ENCODE data around the gene ENOX1.

ENOX1 gene

DNA sequence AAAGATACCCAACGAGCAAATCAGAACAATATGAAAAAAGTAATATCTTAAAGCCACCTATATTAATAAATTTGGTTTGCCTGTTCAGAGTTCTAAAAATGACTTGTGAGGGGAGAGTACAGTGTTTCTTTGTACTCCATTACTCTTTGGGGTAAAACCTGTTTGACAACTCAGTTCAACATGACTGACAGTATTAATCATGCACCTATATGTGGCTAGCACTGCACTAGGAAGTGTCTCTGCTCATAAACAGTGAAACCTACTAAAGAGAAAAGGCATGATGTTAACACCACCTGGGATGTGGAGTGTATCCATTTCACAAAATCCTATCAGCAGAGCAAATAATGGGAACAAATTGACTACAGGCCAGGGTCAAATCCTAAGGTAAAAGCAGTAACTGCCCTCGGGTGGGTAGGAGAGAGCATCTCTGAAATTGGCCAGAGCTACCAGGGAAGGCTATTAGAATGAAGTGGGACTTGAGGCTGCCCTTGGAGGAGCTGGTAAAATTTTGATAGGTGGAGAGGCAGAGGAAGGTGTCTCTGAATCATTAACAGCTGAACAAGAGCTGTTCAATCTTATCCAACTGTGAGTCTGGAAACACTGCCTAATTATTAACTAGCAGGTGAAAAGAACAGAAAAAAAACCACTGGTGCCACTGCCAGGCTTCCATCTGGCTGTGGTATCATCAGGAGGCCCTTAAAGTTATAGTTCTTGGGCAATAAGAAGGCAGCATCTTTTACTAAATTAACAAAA lies 398.3 kb downstream of the ENOX1 start:
- Mint-ChIP-seq H3K27me3 (no peaks in the 10 kb centered on the region), H3K36me3 (no peaks in the 10 kb centered on the region), H3K9me3 (no peaks in the 10 kb centered on the region), H3K4me1 (no peaks in the 10 kb centered on the region), H3K4me3 (no peak overlapping the region), H3K27ac (no peak overlapping the region)

DNA sequence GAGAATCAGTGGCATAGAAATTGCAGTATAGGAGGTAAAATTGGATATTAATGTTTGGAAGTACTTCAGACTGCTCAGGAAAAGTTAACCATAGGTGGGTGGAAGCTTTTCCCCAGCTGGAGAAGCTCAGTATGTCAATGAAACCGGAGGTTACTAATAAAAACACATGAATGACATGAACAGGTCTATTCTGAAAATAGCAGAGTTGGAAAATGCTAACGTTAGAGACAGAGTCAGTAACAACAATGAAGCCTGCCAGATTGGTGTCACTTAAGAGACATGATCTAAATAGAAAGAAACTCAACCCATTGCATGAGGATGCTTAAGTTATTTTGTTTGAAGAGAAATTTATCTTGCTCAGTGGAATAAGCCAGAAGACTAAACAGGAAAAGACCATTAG lies 398.9 kb downstream of the ENOX1 start:
- H3K4me1 Mint-ChIP-seq: no peaks in the 10 kb centered on the region
- no peaks in the 10 kb centered on the region for H3K36me3 Mint-ChIP-seq
- no peak overlapping the region for H3K4me3 Mint-ChIP-seq
- H3K9me3 Mint-ChIP-seq: no peaks in the 10 kb centered on the region
- H3K27ac Mint-ChIP-seq: no peak overlapping the region
- peaks cover 2% of the 10 kb centered on the region for H3K27me3 Mint-ChIP-seq

DNA sequence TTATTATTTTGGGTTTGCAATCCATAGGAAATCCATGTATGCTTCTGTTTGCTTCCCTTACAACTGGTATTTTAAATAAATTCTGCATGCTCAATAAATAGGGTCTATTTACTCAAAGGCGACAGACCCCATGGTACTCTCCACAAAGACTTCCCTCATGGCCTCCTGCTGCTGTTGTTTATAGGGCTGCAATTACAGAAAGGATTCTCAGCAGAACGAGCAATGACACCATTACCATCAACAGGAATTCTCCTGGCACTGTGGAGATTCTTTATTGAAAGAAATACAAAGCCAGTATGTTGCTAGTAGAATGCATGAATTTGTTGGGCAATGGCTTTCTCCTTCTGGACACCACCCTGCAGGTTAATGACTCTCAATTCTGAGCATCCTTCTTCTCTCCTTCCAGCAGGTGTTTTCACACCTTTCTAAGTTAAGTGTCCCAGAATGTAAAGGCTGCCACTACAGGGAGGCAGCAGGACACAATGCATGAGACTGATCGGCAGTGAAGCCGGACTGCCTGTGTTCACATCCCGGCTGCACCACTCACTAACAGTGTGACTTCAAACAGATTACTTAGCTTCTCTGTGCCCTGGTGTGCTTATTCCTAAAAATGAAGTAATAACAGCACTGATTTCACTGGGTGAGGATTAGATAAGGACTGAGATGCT lies 403.1 kb downstream of the ENOX1 start:
- H3K4me3 Mint-ChIP-seq: no peak overlapping the region
- H3K36me3 Mint-ChIP-seq: peaks cover 3% of the 10 kb centered on the region
- peaks cover 8% of the 10 kb centered on the region for H3K27me3 Mint-ChIP-seq
- no peaks in the 10 kb centered on the region for H3K4me1 Mint-ChIP-seq
- peaks cover 14% of the 10 kb centered on the region for H3K9me3 Mint-ChIP-seq
- H3K27ac Mint-ChIP-seq: no peak overlapping the region

DNA sequence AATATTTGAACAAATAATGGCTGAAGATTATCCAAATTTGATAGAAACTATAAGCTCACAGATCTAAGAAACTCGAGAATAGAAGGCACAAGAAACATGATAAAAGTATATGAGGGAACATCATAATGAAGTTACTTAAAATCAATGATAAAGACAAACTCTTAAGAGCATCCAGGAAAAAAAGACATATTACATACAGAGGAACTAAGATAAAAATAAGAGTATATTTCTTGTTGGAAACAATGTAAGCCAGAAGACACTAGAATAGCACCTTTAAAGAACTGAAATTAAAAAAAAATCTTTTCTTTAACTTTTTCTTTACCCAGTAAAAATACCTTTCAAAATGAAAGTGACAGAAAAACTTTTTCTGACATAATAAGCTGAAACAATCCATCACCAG lies 407.0 kb downstream of the ENOX1 start:
- no peak overlapping the region for H3K4me3 Mint-ChIP-seq
- H3K27me3 Mint-ChIP-seq: peaks cover 14% of the 10 kb centered on the region
- H3K36me3 Mint-ChIP-seq: peaks cover 3% of the 10 kb centered on the region
- no peaks in the 10 kb centered on the region for H3K4me1 Mint-ChIP-seq
- H3K27ac Mint-ChIP-seq: no peak overlapping the region
- peaks cover 15% of the 10 kb centered on the region for H3K9me3 Mint-ChIP-seq

DNA sequence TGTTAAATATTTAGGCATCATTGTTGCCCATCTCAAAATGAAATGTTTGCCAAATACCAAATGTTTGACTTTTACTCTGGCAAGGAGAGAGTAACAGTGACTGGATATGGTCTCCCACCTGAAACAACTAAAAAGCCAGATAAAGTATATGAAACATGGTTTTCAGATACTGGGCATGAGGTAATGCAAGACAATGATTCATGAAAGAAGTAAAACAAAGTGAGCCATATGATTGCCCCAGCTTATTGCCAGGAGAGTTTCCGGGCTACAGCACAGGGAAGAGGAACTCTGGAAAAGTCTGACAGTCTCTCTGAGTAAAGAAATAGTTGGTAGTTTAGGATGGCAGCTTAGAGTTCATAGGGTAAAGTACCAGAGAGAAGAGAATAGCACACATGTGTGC lies 408.8 kb downstream of the ENOX1 start:
- H3K9me3 Mint-ChIP-seq: peaks cover 15% of the 10 kb centered on the region
- no peak overlapping the region for H3K27ac Mint-ChIP-seq
- peaks cover 6% of the 10 kb centered on the region for H3K4me1 Mint-ChIP-seq
- H3K4me3 Mint-ChIP-seq: no peak overlapping the region
- H3K36me3 Mint-ChIP-seq: peaks cover 3% of the 10 kb centered on the region
- H3K27me3 Mint-ChIP-seq: peaks cover 13% of the 10 kb centered on the region

DNA sequence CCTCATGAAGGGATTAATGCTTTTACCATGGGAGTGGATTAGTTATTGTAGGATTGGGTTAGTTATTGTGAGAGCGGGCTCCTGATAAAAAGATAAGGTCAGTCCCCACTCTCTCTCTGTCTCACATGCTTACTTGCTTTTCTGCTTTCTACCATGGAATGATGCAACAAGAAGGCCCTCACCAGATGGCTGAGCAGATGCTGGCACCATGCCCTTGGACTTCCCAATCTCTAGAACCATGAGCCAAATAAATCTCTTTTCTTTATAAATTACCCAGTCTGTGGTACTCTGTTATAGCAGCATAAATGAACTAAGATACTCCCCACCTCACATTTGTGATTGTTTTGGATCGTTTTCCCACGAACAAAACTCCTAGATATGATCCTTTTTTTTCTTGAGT lies 409.6 kb downstream of the ENOX1 start:
- Mint-ChIP-seq H3K4me3 (no peak overlapping the region), H3K36me3 (peaks cover 3% of the 10 kb centered on the region), H3K9me3 (peaks cover 15% of the 10 kb centered on the region), H3K27me3 (peaks cover 13% of the 10 kb centered on the region), H3K27ac (no peak overlapping the region), H3K4me1 (peaks cover 13% of the 10 kb centered on the region)

DNA sequence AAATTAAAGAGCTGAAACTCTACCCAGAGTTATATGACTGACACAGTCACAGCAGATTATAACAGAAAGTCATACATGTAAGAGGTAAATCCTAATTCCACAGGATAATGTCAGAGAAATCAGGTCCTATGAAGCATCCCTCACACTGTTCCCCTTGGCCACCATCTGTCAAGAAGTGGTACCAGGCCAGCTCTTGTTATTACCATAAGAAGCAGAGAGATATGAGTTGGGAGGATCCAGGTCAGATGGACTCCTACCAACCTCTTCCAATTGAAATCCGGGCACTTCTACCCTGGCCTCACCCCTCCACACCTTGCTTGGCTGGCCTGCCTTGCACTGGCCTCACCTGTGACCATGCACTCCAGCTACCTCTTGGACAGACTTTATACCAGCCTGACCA lies 410.2 kb downstream of the ENOX1 start:
- H3K4me3 Mint-ChIP-seq: no peak overlapping the region
- H3K9me3 Mint-ChIP-seq: peaks cover 15% of the 10 kb centered on the region
- H3K4me1 Mint-ChIP-seq: peaks cover 15% of the 10 kb centered on the region
- peaks cover 13% of the 10 kb centered on the region for H3K27me3 Mint-ChIP-seq
- no peak overlapping the region for H3K27ac Mint-ChIP-seq
- H3K36me3 Mint-ChIP-seq: peaks cover 3% of the 10 kb centered on the region

DNA sequence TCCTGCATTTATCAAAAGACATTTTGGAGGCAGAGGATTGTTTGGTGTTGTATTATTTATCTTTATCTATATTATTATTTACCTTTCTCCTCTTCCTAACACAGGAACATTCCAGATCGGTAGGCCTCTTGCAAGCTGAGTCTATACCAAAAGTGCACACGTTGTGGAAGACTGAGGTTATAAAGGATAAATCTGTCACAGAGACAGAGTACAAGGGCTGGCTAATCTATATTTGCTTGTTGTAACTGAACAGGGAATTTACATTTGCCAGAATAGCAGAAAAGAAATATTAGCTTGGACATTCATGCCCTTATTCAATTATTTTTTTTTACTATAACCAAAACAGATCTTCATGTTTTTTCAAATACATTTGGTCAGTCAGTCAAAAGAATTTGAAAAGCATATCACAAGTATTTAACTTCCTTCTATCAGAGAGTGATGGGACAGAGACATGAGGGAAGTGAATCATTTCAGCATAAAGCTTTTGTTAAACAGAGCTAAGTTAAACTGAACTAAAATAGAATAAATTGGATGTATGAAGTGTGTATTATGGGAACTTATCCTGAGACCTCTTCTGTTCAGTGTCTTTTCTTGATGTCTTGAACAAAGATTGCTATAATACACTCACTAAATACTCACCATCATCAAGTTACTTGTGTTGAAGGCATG lies 410.8 kb downstream of the ENOX1 start:
- H3K4me1 Mint-ChIP-seq: peaks cover 15% of the 10 kb centered on the region
- H3K27me3 Mint-ChIP-seq: peaks cover 13% of the 10 kb centered on the region
- peaks cover 3% of the 10 kb centered on the region for H3K36me3 Mint-ChIP-seq

DNA sequence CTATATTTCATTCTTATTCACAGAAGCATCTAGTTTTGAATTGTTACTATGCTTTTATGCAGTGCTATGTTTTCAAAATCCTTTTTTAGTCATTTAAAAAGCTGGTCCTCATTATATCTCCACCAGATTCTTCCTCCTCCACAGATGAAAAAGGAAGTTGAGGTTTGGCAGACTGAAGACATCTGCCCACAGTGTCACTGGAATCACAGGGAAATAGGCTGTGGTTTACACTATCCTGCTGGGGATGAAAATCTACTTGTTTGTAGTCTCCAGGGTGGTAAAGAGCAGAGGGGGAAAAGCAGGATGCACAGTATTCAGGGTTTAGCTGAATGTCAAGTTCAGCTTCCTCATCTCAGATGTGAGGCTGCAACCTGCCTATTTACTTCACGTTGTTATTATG lies 412.2 kb downstream of the ENOX1 start:
- no peak overlapping the region for H3K27ac Mint-ChIP-seq
- peaks cover 11% of the 10 kb centered on the region for H3K27me3 Mint-ChIP-seq
- peaks cover 2% of the 10 kb centered on the region for H3K36me3 Mint-ChIP-seq
- H3K4me1 Mint-ChIP-seq: peaks cover 15% of the 10 kb centered on the region
- H3K9me3 Mint-ChIP-seq: peaks cover 11% of the 10 kb centered on the region
- H3K4me3 Mint-ChIP-seq: no peak overlapping the region

More for the DNA sequence above, 410.8 kb downstream of the ENOX1 start:
- peaks cover 15% of the 10 kb centered on the region for H3K9me3 Mint-ChIP-seq
- H3K4me3 Mint-ChIP-seq: no peak overlapping the region
- no peak overlapping the region for H3K27ac Mint-ChIP-seq

DNA sequence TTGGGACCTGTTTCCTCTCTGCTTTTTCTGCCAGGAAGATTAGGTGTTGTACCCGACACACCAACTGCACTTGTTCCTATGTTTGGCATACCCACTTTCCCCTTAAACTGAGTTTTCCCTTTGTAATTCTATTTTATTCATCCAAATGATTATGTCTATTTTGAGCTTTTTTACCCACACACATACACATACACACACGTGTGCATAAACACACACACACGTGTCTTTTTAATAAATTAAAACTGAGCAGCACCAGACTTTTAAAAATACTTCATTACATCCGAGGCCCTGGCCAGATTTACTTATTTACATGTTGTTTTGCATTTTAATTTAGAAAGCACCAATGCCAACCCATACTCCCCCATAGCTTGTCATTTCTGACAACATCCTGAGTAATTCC lies 413.4 kb downstream of the ENOX1 start:
- Mint-ChIP-seq H3K27me3 (peaks cover 6% of the 10 kb centered on the region), H3K9me3 (no peaks in the 10 kb centered on the region), H3K27ac (no peak overlapping the region), H3K36me3 (no peaks in the 10 kb centered on the region), H3K4me1 (peaks cover 26% of the 10 kb centered on the region), H3K4me3 (no peak overlapping the region)

DNA sequence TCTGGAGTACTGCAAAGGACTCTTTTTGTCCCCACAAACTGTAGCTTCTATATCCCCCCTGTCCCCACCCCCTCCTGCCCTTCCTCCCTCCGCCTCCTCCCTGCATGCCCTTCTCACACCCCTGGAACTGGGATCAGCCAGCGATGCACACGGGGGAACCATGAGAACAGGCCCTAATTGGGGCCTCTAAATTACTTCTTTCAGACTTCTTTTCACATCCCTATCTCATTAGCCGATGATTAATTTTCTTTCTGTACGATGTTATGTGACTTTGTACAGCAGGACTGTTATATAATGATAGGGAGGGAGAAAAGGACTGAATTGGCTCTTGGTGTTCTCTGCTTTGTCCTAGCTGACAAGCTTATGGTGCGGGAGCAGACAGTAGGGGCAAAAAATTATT lies 415.9 kb downstream of the ENOX1 start:
- H3K36me3 Mint-ChIP-seq: no peaks in the 10 kb centered on the region
- peaks cover 39% of the 10 kb centered on the region for H3K4me1 Mint-ChIP-seq
- no peak overlapping the region for H3K27ac Mint-ChIP-seq
- no peaks in the 10 kb centered on the region for H3K9me3 Mint-ChIP-seq
- H3K27me3 Mint-ChIP-seq: no peaks in the 10 kb centered on the region
- H3K4me3 Mint-ChIP-seq: no peak overlapping the region

DNA sequence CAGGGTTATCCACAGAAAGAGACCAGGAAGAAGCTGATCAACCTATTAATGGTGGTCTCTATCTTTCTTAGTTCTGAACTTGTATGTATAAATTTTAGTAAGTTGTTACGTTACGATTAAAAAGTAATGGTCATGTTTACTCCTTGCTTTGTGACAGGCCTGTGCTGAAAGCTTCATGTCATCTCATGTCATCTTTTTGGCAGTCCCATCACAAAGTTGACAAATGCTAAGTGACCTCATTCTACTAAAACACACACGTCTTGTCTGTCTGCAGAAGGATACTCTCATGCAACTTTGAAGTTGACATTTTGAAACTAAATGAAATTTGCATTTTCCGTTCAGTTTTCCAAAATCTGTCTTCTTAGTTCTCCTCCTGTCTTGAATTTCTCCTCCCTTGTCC lies 417.5 kb downstream of the ENOX1 start:
- Mint-ChIP-seq H3K27me3 (no peaks in the 10 kb centered on the region), H3K4me3 (peak overlapping the region; percentile 53), H3K27ac (no peak overlapping the region), H3K4me1 (peaks cover 39% of the 10 kb centered on the region), H3K36me3 (no peaks in the 10 kb centered on the region), H3K9me3 (no peaks in the 10 kb centered on the region)

DNA sequence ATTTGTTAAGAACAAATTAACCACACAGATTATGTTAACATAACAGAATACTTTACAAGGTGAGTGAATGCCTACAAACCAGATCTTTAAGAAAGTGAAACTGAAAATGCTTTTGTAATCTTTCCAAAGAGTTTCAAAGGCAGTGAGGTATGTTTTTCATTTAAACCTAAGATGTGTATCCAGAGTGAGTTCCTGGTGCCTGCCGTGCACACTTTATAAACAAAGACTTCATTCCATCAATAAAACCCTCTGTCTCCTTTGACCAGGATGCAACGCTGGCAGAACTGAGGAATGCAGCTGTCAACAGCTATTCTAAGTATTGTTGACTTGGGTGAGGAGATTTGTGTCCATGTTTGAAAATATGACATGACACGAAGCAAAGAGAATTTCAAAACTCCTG lies 418.8 kb downstream of the ENOX1 start:
- Mint-ChIP-seq H3K4me1 (peaks cover 33% of the 10 kb centered on the region), H3K4me3 (peak overlapping the region; percentile 77)

DNA sequence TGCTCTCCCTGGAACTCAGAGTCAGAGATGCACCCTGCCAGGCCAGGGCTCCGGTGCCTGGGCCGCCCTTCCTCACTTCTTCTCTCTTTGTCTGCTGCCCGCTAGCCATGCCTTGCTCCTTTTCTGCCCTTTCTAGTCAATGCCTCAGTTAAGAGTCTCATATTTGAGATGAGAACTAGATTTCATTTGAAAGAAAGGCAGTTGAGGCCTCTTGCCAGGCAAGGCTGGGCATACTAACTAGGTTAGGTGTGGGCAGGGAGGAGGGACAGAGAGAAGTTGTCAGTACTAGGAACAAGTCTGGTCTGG lies 421.8 kb downstream of the ENOX1 start:
- Mint-ChIP-seq H3K4me1 (peaks cover 24% of the 10 kb centered on the region), H3K36me3 (no peaks in the 10 kb centered on the region), H3K27ac (no peak overlapping the region), H3K9me3 (no peaks in the 10 kb centered on the region), H3K27me3 (no peaks in the 10 kb centered on the region), H3K4me3 (no peak overlapping the region)

More for the DNA sequence above, 418.8 kb downstream of the ENOX1 start:
- Mint-ChIP-seq H3K9me3 (no peaks in the 10 kb centered on the region), H3K27me3 (no peaks in the 10 kb centered on the region), H3K27ac (no peak overlapping the region), H3K36me3 (no peaks in the 10 kb centered on the region)

DNA sequence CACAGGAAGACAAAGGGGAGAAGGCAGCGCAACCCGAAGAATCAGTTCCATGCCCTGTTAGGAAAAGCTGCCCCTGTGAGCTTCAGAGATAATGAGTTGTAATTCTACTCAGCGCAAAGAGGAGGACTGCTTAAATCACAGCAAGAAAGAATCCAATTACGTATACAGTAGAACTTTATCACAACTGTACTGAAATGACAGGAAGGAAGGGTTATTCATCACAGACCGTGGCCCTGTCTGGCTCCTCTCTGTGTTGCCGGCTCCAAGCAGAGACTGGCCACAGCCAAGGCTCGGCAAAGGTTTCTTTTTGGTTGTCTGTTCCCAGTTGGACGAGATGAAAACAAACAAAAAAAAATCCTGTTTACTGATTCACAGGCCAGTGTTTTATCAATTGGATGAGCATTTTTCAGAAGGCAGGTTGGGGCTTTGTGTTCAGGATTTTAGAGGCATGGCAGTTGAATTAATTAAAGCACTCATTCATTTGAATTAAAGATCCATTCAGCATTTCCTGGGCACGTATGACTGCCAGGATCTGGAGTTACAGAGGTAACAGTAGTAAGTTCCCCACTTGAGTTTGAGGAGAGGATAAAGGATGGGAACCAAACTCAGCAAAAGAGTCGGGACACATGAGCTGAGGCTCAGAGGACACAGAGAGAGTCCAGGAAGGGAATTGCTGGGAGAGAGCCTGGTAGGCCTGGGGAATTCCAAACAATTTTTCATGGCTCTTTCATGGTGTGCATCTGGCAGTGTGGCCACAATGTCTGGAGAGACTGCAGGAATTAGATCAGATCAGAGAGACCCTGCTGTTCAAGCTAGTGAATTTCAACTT lies 422.3 kb downstream of the ENOX1 start:
- no peaks in the 10 kb centered on the region for H3K36me3 Mint-ChIP-seq
- no peaks in the 10 kb centered on the region for H3K27me3 Mint-ChIP-seq
- H3K27ac Mint-ChIP-seq: no peak overlapping the region
- H3K4me1 Mint-ChIP-seq: peaks cover 21% of the 10 kb centered on the region
- no peak overlapping the region for H3K4me3 Mint-ChIP-seq
- H3K9me3 Mint-ChIP-seq: no peaks in the 10 kb centered on the region

Measured in activated naive CD4-positive, alpha-beta T cell treated with anti-CD3 and anti-CD28 coated beads, Interleukin-2, amount 50 U/mL, for 24 hours (primary cell).